HG03108 (cell line): Measurements from ENCODE around the gene DDT.
"Not testable (repeated sequence)": the region's sequence is repeated elsewhere in the genome, so short reads cannot be mapped to it uniquely, and the experiment has no call there.

Experiments used
- ATAC-seq: cut with Tn5 transposase; IDR thresholded peaks from one replicate; pipeline ENCODE4 v1.9.1; 2021; ENCODE audit warnings: moderate library complexity; ENCODE audit not compliant: unreplicated experiment

Gene DDT

GRCh38 chr22:23954193-23954990 lies 19.8 kb downstream of the DDT start:
- not testable (repeated sequence) for ATAC-seq

GRCh38 chr22:23953485-23953884 lies 20.8 kb downstream of the DDT start:
- ATAC-seq: not testable (repeated sequence)

- ATAC-seq: not testable (repeated sequence)
Observed at GRCh38 chr22:23952794-23953405, 21.3 kb downstream of the DDT start.

GRCh38 chr22:23951383-23951782 lies 22.9 kb downstream of the DDT start:
- not testable (repeated sequence) for ATAC-seq

- ATAC-seq: not testable (repeated sequence)
Observed at GRCh38 chr22:23949764-23950163, 24.5 kb downstream of the DDT start.

- ATAC-seq: not testable (repeated sequence)
Observed at GRCh38 chr22:23947391-23947790, 26.9 kb downstream of the DDT start.

- ATAC-seq: not testable (repeated sequence)
Observed at GRCh38 chr22:23940166-23940565, 34.1 kb downstream of the DDT start.

- no peak for ATAC-seq
Observed at GRCh38 chr22:23939017-23939357, 35.3 kb downstream of the DDT start.

GRCh38 chr22:23938328-23939016 lies 35.8 kb downstream of the DDT start:
- ATAC-seq: no peak

GRCh38 chr22:23926561-23926960 lies 47.7 kb downstream of the DDT start:
- no peak for ATAC-seq

GRCh38 chr22:23925020-23925606 lies 49.1 kb downstream of the DDT start:
- no peak for ATAC-seq

GRCh38 chr22:23922921-23923320 lies 51.3 kb downstream of the DDT start:
- no peak for ATAC-seq

- ATAC-seq: not testable (repeated sequence)
Observed at GRCh38 chr22:23921586-23922201, 52.5 kb downstream of the DDT start.
